Measurements from ENCODE around the gene ZIC1. TPM values are rescaled to one million over a fixed set of nuclear protein-coding genes. Genes with fewer than 3 reads are reported as not detected.

ZIC1 gene
- total RNA-seq, 1 donor from 2014 or later = 12.8 TPM

DNA sequence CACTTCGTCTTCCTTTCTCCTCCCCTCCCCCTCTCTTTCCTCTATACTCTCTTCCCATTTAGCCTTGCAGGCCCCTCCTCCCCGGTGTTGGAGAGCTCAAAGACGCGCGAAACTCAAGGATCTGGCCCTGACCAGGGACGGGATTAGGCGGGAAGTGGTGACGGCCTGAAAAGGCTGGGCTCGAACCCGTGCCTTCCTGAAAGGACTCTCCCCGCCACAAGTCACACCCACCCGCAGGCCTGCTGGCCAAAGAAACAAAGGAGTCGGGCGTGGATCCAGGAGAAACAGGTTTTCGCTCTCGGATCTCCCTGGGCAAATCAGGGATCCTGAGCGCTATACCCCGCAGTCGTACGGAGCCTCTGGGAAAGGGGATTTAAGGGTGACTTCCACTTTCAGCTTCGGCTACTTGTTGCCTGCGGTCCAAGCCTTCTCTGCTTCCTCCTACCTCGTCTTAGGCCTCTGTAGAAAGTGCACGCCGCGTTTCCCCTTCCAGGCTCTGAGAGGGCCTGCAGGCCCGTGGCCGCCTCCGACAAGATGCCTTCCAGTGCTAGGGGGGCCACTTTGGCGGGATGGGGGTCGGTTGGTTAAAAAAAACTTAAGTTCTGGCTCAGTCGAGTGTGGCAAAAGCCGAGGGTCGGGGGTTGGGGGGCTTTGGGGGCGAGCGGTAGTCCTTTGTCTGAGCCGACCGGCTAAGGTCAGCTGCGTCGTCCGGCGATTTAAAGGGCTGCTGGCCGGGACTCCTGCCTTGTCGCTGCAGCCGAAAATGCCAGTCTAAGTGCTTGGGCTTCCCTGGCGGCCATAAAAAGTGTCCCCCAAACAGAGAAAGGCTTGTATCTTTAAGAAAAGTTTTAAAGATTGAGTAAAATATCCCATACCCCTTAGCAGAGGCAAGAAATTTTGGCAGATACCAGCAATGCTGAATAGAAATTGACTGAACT lies 11.0 kb upstream of the ZIC1 start:
- no peaks in the 10 kb centered on the region for H3K36me3 Mint-ChIP-seq (ENCODE audit: low read depth)
- H3K27ac Mint-ChIP-seq (ENCODE audit: unreplicated experiment) = peak overlapping the region; percentile 65
- no peak for DNase-seq (ENCODE audit: low spot score)
- TF ChIP-seq, protein P1, sequence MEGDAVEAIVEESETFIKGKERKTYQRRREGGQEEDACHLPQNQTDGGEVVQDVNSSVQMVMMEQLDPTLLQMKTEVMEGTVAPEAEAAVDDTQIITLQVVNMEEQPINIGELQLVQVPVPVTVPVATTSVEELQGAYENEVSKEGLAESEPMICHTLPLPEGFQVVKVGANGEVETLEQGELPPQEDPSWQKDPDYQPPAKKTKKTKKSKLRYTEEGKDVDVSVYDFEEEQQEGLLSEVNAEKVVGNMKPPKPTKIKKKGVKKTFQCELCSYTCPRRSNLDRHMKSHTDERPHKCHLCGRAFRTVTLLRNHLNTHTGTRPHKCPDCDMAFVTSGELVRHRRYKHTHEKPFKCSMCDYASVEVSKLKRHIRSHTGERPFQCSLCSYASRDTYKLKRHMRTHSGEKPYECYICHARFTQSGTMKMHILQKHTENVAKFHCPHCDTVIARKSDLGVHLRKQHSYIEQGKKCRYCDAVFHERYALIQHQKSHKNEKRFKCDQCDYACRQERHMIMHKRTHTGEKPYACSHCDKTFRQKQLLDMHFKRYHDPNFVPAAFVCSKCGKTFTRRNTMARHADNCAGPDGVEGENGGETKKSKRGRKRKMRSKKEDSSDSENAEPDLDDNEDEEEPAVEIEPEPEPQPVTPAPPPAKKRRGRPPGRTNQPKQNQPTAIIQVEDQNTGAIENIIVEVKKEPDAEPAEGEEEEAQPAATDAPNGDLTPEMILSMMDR (IDR thresholded peaks at IDR 0.05) = no peak
- peak overlapping the region; percentile 36 for H3K4me3 Mint-ChIP-seq (ENCODE audit: unreplicated experiment)
- peaks cover 54% of the 10 kb centered on the region for H3K27me3 Mint-ChIP-seq (ENCODE audit: low read depth)
- H3K9me3 Mint-ChIP-seq (ENCODE audit: low read depth) = no peaks in the 10 kb centered on the region
- H3K4me1 Mint-ChIP-seq (ENCODE audit: low read depth) = peaks cover 34% of the 10 kb centered on the region

- Mint-ChIP-seq H3K27ac (ENCODE audit: unreplicated experiment) (no peak overlapping the region), H3K4me3 (ENCODE audit: unreplicated experiment) (no peak overlapping the region), H3K9me3 (ENCODE audit: low read depth) (no peaks in the 10 kb centered on the region), H3K27me3 (ENCODE audit: low read depth) (peaks cover 57% of the 10 kb centered on the region), H3K36me3 (ENCODE audit: low read depth) (no peaks in the 10 kb centered on the region), H3K4me1 (ENCODE audit: low read depth) (peaks cover 39% of the 10 kb centered on the region)
- no peak for DNase-seq (ENCODE audit: low spot score)
- TF ChIP-seq, protein P1 (IDR thresholded peaks at IDR 0.05) = no peak
Observed at GRCh38 chr3:147398813-147399534, 10.2 kb upstream of the ZIC1 start.

GRCh38 chr3:147400111-147400510 lies 9.1 kb upstream of the ZIC1 start:
- Mint-ChIP-seq H3K9me3 (ENCODE audit: low read depth) (no peaks in the 10 kb centered on the region), H3K27me3 (ENCODE audit: low read depth) (peaks cover 56% of the 10 kb centered on the region), H3K27ac (ENCODE audit: unreplicated experiment) (no peak overlapping the region), H3K36me3 (ENCODE audit: low read depth) (no peaks in the 10 kb centered on the region), H3K4me3 (ENCODE audit: unreplicated experiment) (no peak overlapping the region), H3K4me1 (ENCODE audit: low read depth) (peaks cover 32% of the 10 kb centered on the region)
- DNase-seq (ENCODE audit: low spot score) = no peak
- TF ChIP-seq, protein P1 (IDR thresholded peaks at IDR 0.05) = no peak

GRCh38 chr3:147400999-147401398 lies 8.2 kb upstream of the ZIC1 start:
- no peak overlapping the region for H3K4me3 Mint-ChIP-seq (ENCODE audit: unreplicated experiment)
- peaks cover 24% of the 10 kb centered on the region for H3K4me1 Mint-ChIP-seq (ENCODE audit: low read depth)

GRCh38 chr3:147401421-147401820 lies 7.7 kb upstream of the ZIC1 start:
- Mint-ChIP-seq H3K4me1 (ENCODE audit: low read depth) (peaks cover 26% of the 10 kb centered on the region), H3K27me3 (ENCODE audit: low read depth) (peaks cover 59% of the 10 kb centered on the region), H3K4me3 (ENCODE audit: unreplicated experiment) (no peak overlapping the region)

More at GRCh38 chr3:147400999-147401398, 8.2 kb upstream of the ZIC1 start:
- peaks cover 57% of the 10 kb centered on the region for H3K27me3 Mint-ChIP-seq (ENCODE audit: low read depth)
- TF ChIP-seq, protein P1 (IDR thresholded peaks at IDR 0.05) = no peak
- no peaks in the 10 kb centered on the region for H3K9me3 Mint-ChIP-seq (ENCODE audit: low read depth)
- no peak for DNase-seq (ENCODE audit: low spot score)
- no peak overlapping the region for H3K27ac Mint-ChIP-seq (ENCODE audit: unreplicated experiment)
- H3K36me3 Mint-ChIP-seq (ENCODE audit: low read depth) = no peaks in the 10 kb centered on the region

More at GRCh38 chr3:147401421-147401820, 7.7 kb upstream of the ZIC1 start:
- TF ChIP-seq, protein P1 (IDR thresholded peaks at IDR 0.05) = no peak
- no peaks in the 10 kb centered on the region for H3K36me3 Mint-ChIP-seq (ENCODE audit: low read depth)
- no peak for DNase-seq (ENCODE audit: low spot score)
- H3K27ac Mint-ChIP-seq (ENCODE audit: unreplicated experiment) = no peak overlapping the region
- no peaks in the 10 kb centered on the region for H3K9me3 Mint-ChIP-seq (ENCODE audit: low read depth)
